HCT116 (cell line): ENCODE measurements around the gene PEDS1. TPM values are rescaled to one million over a fixed set of nuclear protein-coding genes. Genes with fewer than 3 reads are reported as not detected.

ENCODE experiments used
- ATAC-seq: fragments of 200-7000 bp; cut with Tn5 transposase; 2 replicates; pipeline ENCODE4 v1.9.1; 2020; ENCODE audit warnings: mild to moderate bottlenecking, moderate library complexity
- BruUV-seq: library from RNA; stranded (reverse); fragments of 400-500 nt; replicated peaks from 2 replicates; lab custom pipeline; 2021; lab: Mats Ljungman, UMichigan
- CTCF ChIA-PET: fragments of 300-600 bp; sonication (Branson Sonifier 250); formaldehyde crosslinking; loops from one replicate; lab custom pipeline; 2021; ENCODE audit warnings: antibody characterized with exemption; lab: Charles Lee
- POLR2A ChIA-PET: fragments of 300-600, 350-600 bp; sonication (Branson Sonifier 250); formaldehyde crosslinking; loops from one replicate; lab custom pipeline; 2021; ENCODE audit warnings: antibody characterized with exemption; lab: Charles Lee
- RAD21 ChIA-PET, 2 experiments: fragments of 300-600 bp; sonication (Branson Sonifier 250); formaldehyde crosslinking; loops; one replicate each; lab custom pipeline; 2023; ENCODE audit warnings: low total read pairs in 2 of 2; ENCODE audit not compliant: uncharacterized antibody in 2 of 2, unreplicated experiment in 2 of 2, low non-redundant PET in 1 of 2; lab: Charles Lee
- DNase-seq: peaks from one replicate; pipeline ENCODE4 v3.0.0-alpha.2; 2010; ENCODE audit warnings: low read depth, low spot score
- H2AFZ ChIP-seq: fragments of 200-600 bp; shearing (Covaris generic), sonication (generic); 2 replicates; pipeline ENCODE4 v1.6.1; 2017; ENCODE audit warnings: low read depth, mixed run types, mixed read lengths, antibody characterized with exemption, low read length; ENCODE audit not compliant: poor library complexity, severe bottlenecking
- H3K27ac ChIP-seq: 2 replicates; pipeline ENCODE4 v1.5.1; 2012; ENCODE audit warnings: low read depth, low read length
- H3K27me3 ChIP-seq: fragments of 200-600 bp; sonication (generic); 2 replicates; pipeline ENCODE4 v1.6.1; 2016; ENCODE audit warnings: mixed run types, low read length, mixed read lengths; ENCODE audit not compliant: insufficient read depth
- H3K36me3 ChIP-seq, 2 experiments: fragments of 200-500 bp in 1 of 2; fragments of 200-600 bp in 1 of 2; sonication (Bioruptor generic) in 1 of 2; sonication (generic) in 1 of 2; 2 replicates each; pipeline versions ENCODE4 v1.5.1 to v1.6.1; 2014 to 2016; ENCODE audit warnings: low read length in 2 of 2, inconsistent platforms in 1 of 2, mixed read lengths in 1 of 2, mixed run types in 1 of 2; ENCODE audit not compliant: insufficient read depth in 2 of 2, control insufficient read depth in 1 of 2
- H3K4me1 ChIP-seq, 2 experiments: fragments of 200-600 bp in 1 of 2; sonication (generic) in 1 of 2; 2 replicates each; pipeline versions ENCODE4 v1.5.1 to v1.6.1; 2012 to 2017; ENCODE audit warnings: low read length in 2 of 2, inconsistent platforms in 1 of 2, mild to moderate bottlenecking in 1 of 2, mixed read lengths in 1 of 2, mixed run types in 1 of 2, moderate library complexity in 1 of 2; ENCODE audit not compliant: insufficient read depth in 2 of 2, control insufficient read depth in 1 of 2
- H3K4me2 ChIP-seq: fragments of 200-600 bp; sonication (generic); 2 replicates; pipeline ENCODE4 v1.6.1; 2017; ENCODE audit warnings: mixed run types, low read length, mixed read lengths
- H3K4me3 ChIP-seq, 2 experiments: fragments of 200-600 bp in 1 of 2; sonication (generic) in 1 of 2; replicated peaks in 1 of 2; 2 replicates each; pipeline ENCODE4 v1.5.1; 2011 to 2016; ENCODE audit warnings: low read length in 2 of 2, control low read depth in 1 of 2, low read depth in 1 of 2, mild to moderate bottlenecking in 1 of 2, mixed read lengths in 1 of 2, mixed run types in 1 of 2
- H3K79me2 ChIP-seq: fragments of 200-600 bp; sonication (generic); 2 replicates; pipeline ENCODE4 v1.6.1; 2017; ENCODE audit warnings: mild to moderate bottlenecking, mixed run types, low read length, moderate library complexity, mixed read lengths; ENCODE audit not compliant: insufficient read depth
- H3K9ac ChIP-seq: fragments of 200-600 bp; sonication (generic); 2 replicates; pipeline ENCODE4 v1.6.1; 2016; ENCODE audit warnings: low read length, mixed read lengths
- H3K9me2 ChIP-seq: fragments of 200-600 bp; sonication (generic), shearing (Covaris generic); 2 replicates; pipeline ENCODE4 v1.6.1; 2017; ENCODE audit warnings: mixed run types, mild to moderate bottlenecking, moderate library complexity; ENCODE audit not compliant: insufficient read depth
- H3K9me3 ChIP-seq, 2 experiments: fragments of 200-500 bp in 1 of 2; fragments of 200-600 bp in 1 of 2; sonication (Bioruptor generic) in 1 of 2; sonication (generic) in 1 of 2; 2 replicates each; pipeline ENCODE4 v1.6.1; 2014 to 2017; ENCODE audit warnings: low read length in 2 of 2, mixed read lengths in 2 of 2, inconsistent platforms in 1 of 2, low read depth in 1 of 2, mild to moderate bottlenecking in 1 of 2, mixed run types in 1 of 2, moderate library complexity in 1 of 2; ENCODE audit not compliant: control insufficient read depth in 1 of 2, insufficient read depth in 1 of 2
- H4K20me1 ChIP-seq: fragments of 200-600 bp; sonication (generic), shearing (Covaris generic); 2 replicates; pipeline ENCODE4 v1.6.1; 2017; ENCODE audit warnings: mixed run types, mild to moderate bottlenecking, moderate library complexity; ENCODE audit not compliant: insufficient read depth
- EGR1 ChIP-seq: IDR thresholded peaks from 2 replicates; pipeline ENCODE4 v1.6.1; 2012; ENCODE audit warnings: low read depth
- ELF1 ChIP-seq: IDR thresholded peaks from 2 replicates; pipeline ENCODE4 v1.6.1; 2012; ENCODE audit warnings: low read depth, borderline replicate concordance
- EZH2 ChIP-seq: fragments of 200-600 bp; sonication (generic); IDR thresholded peaks from 2 replicates; pipeline ENCODE4 v1.6.1; 2017; ENCODE audit warnings: antibody characterized with exemption, mixed run types
- EZH2phosphoT487 ChIP-seq: fragments of 200-600 bp; IDR thresholded peaks from 2 replicates; pipeline ENCODE4 v1.6.1; 2018; ENCODE audit warnings: antibody characterized with exemption, borderline replicate concordance
- RAD21 ChIP-seq: IDR thresholded peaks from 2 replicates; pipeline ENCODE4 v1.6.1; 2012; ENCODE audit warnings: low read depth, mild to moderate bottlenecking
- REST ChIP-seq: IDR thresholded peaks from 2 replicates; pipeline ENCODE4 v1.6.1; 2012; ENCODE audit warnings: low read depth
- SIN3A ChIP-seq: IDR thresholded peaks from 2 replicates; pipeline ENCODE4 v1.6.1; 2012; ENCODE audit warnings: low read depth
- SP1 ChIP-seq: IDR thresholded peaks from 2 replicates; pipeline ENCODE4 v1.6.1; 2012; ENCODE audit warnings: low read depth
- ZFX ChIP-seq: fragments of 450-650 bp; IDR thresholded peaks from 2 replicates; pipeline ENCODE4 v1.6.1; 2017
- ZNF274 ChIP-seq: fragments of 200-500 bp; sonication (Bioruptor generic); IDR thresholded peaks from 2 replicates; pipeline ENCODE4 v1.6.1; 2014; ENCODE audit warnings: mild to moderate bottlenecking, low read depth, low read length, inconsistent platforms
- intact Hi-C: fragments of 100-400 bp; cut with micrococcal nuclease; formaldehyde crosslinking; loops from 2 replicates; pipeline ENCODE4 v1.10.0; 2022
- total RNA-seq: library from RNA; stranded (reverse); gene quantifications from one replicate; pipeline ENCODE4 v1.2.1, GENCODE V29; 2021; ENCODE audit not compliant: unreplicated experiment
- TF ChIP-seq, protein P1 (sequence below): IDR thresholded peaks from 2 replicates; pipeline ENCODE4 v1.6.1; 2011; ENCODE audit warnings: mild to moderate bottlenecking, low read length, moderate library complexity; ENCODE audit not compliant: insufficient replicate concordance; ENCODE audit errors: extremely low read depth
- TF ChIP-seq, protein P2 (sequence below): IDR thresholded peaks from 2 replicates; pipeline ENCODE4 v1.6.1; 2012

The PEDS1 gene
- total RNA-seq, 1 experiment from 2014 or later = 31.9 TPM

- Histone ChIP-seq H3K9me3 (no peaks in the 10 kb centered on the region), H3K4me3 (no peak overlapping the region), H4K20me1 (no peaks in the 10 kb centered on the region), H3K4me2 (no peak overlapping the region), H2AFZ (no peak overlapping the region), H3K9ac (no peak overlapping the region), H3K36me3 (no peaks in the 10 kb centered on the region), H3K79me2 (no peaks in the 10 kb centered on the region), H3K4me1 (no peaks in the 10 kb centered on the region), H3K27ac (no peak overlapping the region), H3K9me2 (no peaks in the 10 kb centered on the region), H3K27me3 (no peaks in the 10 kb centered on the region)
- DNase-seq (no peak), ATAC-seq (no peak)
- BruUV-seq = no TSS peak
- ChIA-PET RAD21 (interaction anchor here in 1 of 2 experiments (0.7 kb wide), 1 partner anchor 594 kb away, joined by 3 read pairs; no protein-coding TSS in a partner anchor), CTCF (interaction anchor here (1.0 kb wide), 1 partner anchor 68 kb away, joined by 3 read pairs; no protein-coding TSS in a partner anchor), POLR2A (no interaction called here)
- TF ChIP-seq SP1 (no peak), ZFX (no peak), ZNF274 (no peak), EGR1 (no peak), SIN3A (no peak), RAD21 (no peak), EZH2phosphoT487 (no peak), REST (no peak), ELF1 (no peak), EZH2 (no peak)
- TF ChIP-seq, protein P1, sequence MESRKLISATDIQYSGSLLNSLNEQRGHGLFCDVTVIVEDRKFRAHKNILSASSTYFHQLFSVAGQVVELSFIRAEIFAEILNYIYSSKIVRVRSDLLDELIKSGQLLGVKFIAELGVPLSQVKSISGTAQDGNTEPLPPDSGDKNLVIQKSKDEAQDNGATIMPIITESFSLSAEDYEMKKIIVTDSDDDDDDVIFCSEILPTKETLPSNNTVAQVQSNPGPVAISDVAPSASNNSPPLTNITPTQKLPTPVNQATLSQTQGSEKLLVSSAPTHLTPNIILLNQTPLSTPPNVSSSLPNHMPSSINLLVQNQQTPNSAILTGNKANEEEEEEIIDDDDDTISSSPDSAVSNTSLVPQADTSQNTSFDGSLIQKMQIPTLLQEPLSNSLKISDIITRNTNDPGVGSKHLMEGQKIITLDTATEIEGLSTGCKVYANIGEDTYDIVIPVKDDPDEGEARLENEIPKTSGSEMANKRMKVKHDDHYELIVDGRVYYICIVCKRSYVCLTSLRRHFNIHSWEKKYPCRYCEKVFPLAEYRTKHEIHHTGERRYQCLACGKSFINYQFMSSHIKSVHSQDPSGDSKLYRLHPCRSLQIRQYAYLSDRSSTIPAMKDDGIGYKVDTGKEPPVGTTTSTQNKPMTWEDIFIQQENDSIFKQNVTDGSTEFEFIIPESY = no peak
- TF ChIP-seq, protein P2, sequence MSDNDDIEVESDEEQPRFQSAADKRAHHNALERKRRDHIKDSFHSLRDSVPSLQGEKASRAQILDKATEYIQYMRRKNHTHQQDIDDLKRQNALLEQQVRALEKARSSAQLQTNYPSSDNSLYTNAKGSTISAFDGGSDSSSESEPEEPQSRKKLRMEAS = no peak
- intact Hi-C loops = no loop called here
These were observed 46.2 kb upstream of the PEDS1 start for GRCh38 chr20:50199703-50200102.
